HepG2 (cell line): ENCODE results near the gene TBC1D2B. TPM values are rescaled to one million over a fixed set of nuclear protein-coding genes. Genes with fewer than 3 reads are reported as not detected.

Experiments used
- BCL6 ChIP-seq: IDR thresholded peaks from 2 replicates; pipeline ENCODE4 v1.6.1; 2016; ENCODE audit warnings: missing genetic modification reagents, missing compliant biosample characterization
- FOXA1 ChIP-seq, 2 experiments: fragments of 450-650 bp in 1 of 2; sonication (generic) in 1 of 2; formaldehyde crosslinking in 1 of 2; IDR thresholded peaks; 2 replicates each; pipeline versions ENCODE4 v1.4.0 to v1.6.1; 2016 to 2020; ENCODE audit warnings: missing genetic modification reagents in 1 of 2
- GABPA ChIP-seq, 2 experiments: IDR thresholded peaks; 2 replicates each; pipeline ENCODE4 v1.6.1; 2011 to 2016; ENCODE audit warnings: low read depth in 2 of 2, low read length in 1 of 2, missing biosample characterization in 1 of 2, missing genetic modification characterization in 1 of 2
- GATAD1 ChIP-seq: IDR thresholded peaks from 2 replicates; pipeline ENCODE4 v1.6.1; 2016; ENCODE audit warnings: missing genetic modification reagents, missing compliant biosample characterization
- HIVEP1 ChIP-seq: sonication (generic); formaldehyde crosslinking; IDR thresholded peaks from 2 replicates; pipeline ENCODE4 v1.4.0; 2020; ENCODE audit warnings: mild to moderate bottlenecking, missing genetic modification reagents
- IRF2 ChIP-seq: IDR thresholded peaks from 2 replicates; pipeline ENCODE4 v1.6.1; 2018; ENCODE audit warnings: missing genetic modification reagents, missing compliant biosample characterization
- JUN ChIP-seq: sonication (generic); formaldehyde crosslinking; IDR thresholded peaks from 2 replicates; pipeline ENCODE4 v1.4.0; 2020; ENCODE audit warnings: mild to moderate bottlenecking, missing genetic modification reagents
- NFE2L2 ChIP-seq: fragments of 150-350 bp; IDR thresholded peaks from 2 replicates; pipeline ENCODE4 v1.6.1; 2014; ENCODE audit warnings: low read length
- NFIB ChIP-seq: sonication (generic); formaldehyde crosslinking; IDR thresholded peaks from 2 replicates; pipeline ENCODE4 v1.9.0; 2021; ENCODE audit warnings: missing genetic modification reagents, mild to moderate bottlenecking, borderline replicate concordance
- POLR2AphosphoS5 ChIP-seq: IDR thresholded peaks from 2 replicates; pipeline ENCODE4 v1.6.1; 2012; ENCODE audit warnings: low read depth, low read length
- RBM22 ChIP-seq: fragments of 200-400 bp; formaldehyde crosslinking; optimal IDR thresholded peaks from 2 replicates; pipeline ENCODE3; 2017; ENCODE audit warnings: mild to moderate bottlenecking, low read length, moderate library complexity
- RORA ChIP-seq: sonication (generic); formaldehyde crosslinking; IDR thresholded peaks from 2 replicates; pipeline ENCODE4 v1.5.0; 2020; ENCODE audit warnings: mild to moderate bottlenecking, missing genetic modification reagents, moderate library complexity
- ZBTB14 ChIP-seq: sonication (generic); formaldehyde crosslinking; IDR thresholded peaks from 2 replicates; pipeline ENCODE4 v1.4.0; 2020; ENCODE audit warnings: missing genetic modification reagents
- ZBTB4 ChIP-seq: sonication (generic); formaldehyde crosslinking; IDR thresholded peaks from 2 replicates; pipeline ENCODE4 v1.4.0; 2020; ENCODE audit warnings: missing genetic modification reagents, mild to moderate bottlenecking, borderline replicate concordance
- ZBTB40 ChIP-seq, 2 experiments: fragments of 450-650 bp in 1 of 2; sonication (generic) in 1 of 2; formaldehyde crosslinking in 1 of 2; IDR thresholded peaks; 2 replicates each; pipeline versions ENCODE4 v1.6.1 to v1.8.0; 2016 to 2022; ENCODE audit warnings: antibody characterized with exemption in 1 of 2, mild to moderate bottlenecking in 1 of 2, missing genetic modification reagents in 1 of 2
- ZNF263 ChIP-seq: sonication (generic); formaldehyde crosslinking; IDR thresholded peaks from 2 replicates; pipeline ENCODE4 v1.4.0; 2020; ENCODE audit warnings: missing genetic modification reagents
- polyA plus RNA-seq, 8 experiments: library from polyadenylated mRNA; depleted of rRNA in 3 of 8; stranded (reverse) in 7 of 8; unstranded in 1 of 8; fragments of >200 nt; fragmentation: Illumina TruSeq in 4 of 8; extraction: Trizol in 4 of 8; gene quantifications; 2 replicates each; pipeline versions ENCODE4 v1.2.1 to v1.2.3, GENCODE V29; 2011 to 2016; ENCODE audit warnings: low read depth in 4 of 8, missing spikeins in 1 of 8, mixed read lengths in 1 of 8; ENCODE audit not compliant: insufficient read depth in 1 of 8
- total RNA-seq, 5 experiments: library from RNA; depleted of rRNA; stranded (reverse); fragments of >200 nt; fragmentation: Illumina TruSeq; extraction: Trizol; gene quantifications; 2 replicates each; pipeline ENCODE4 v1.2.3, GENCODE V29; 2016; ENCODE audit warnings: low read depth in 1 of 5

The TBC1D2B gene
- total and polyA plus RNA-seq, 2 of the 13 experiments (the other 11 are each of a cell fraction or from before 2014, with no cell fraction given), result 10.1 to 14.4 TPM

- peak; percentile 67; the same call in 1 of the 2 replicates for TF ChIP-seq ZBTB4 (CRISPR knock-in tag)
- peak; percentile 83 for TF ChIP-seq HIVEP1 (CRISPR knock-in tag)
- no peak for TF ChIP-seq FOXA1 (IDR thresholded peaks at IDR 0.05)
- TF ChIP-seq FOXA1 (CRISPR knock-in tag; IDR thresholded peaks at IDR 0.05), result peak; percentile 77
- TF ChIP-seq GATAD1 (CRISPR knock-in tag), result peak; percentile 71
- no peak for TF ChIP-seq RBM22
- TF ChIP-seq JUN, result peak; percentile 92
- TF ChIP-seq NFIB (CRISPR knock-in tag), result no peak
- peak; percentile 85 for TF ChIP-seq ZNF263 (CRISPR knock-in tag)
- TF ChIP-seq GABPA (IDR thresholded peaks at IDR 0.05; ENCODE audit: low read depth, low read length), result no peak
- peak; percentile 72 for TF ChIP-seq GABPA (CRISPR knock-in tag; IDR thresholded peaks at IDR 0.05; ENCODE audit: low read depth)
- no peak for TF ChIP-seq RORA
- TF ChIP-seq IRF2, result peak; percentile 99
- no peak for TF ChIP-seq ZBTB40 (IDR thresholded peaks at IDR 0.05)
- TF ChIP-seq ZBTB40 (CRISPR knock-in tag; IDR thresholded peaks at IDR 0.05), result peak; percentile 69; the same call in 1 of the 2 replicates
- no peak for TF ChIP-seq POLR2AphosphoS5
- peak; percentile 96 for TF ChIP-seq BCL6 (CRISPR knock-in tag)
- TF ChIP-seq NFE2L2, result no peak
- no peak for TF ChIP-seq ZBTB14
Observed at GRCh38 chr15:78065284-78065872, 12.1 kb downstream of the TBC1D2B start (continued).
